GM18505 (cell line): ENCODE results near the gene CMC2.

Experiments
- ATAC-seq: cut with Tn5 transposase; IDR thresholded peaks from one replicate; pipeline ENCODE4 v1.9.1; 2021; ENCODE audit not compliant: unreplicated experiment
- POLR2A ChIP-seq: IDR thresholded peaks from 4 replicates; pipeline ENCODE4 v1.6.1; 2011; ENCODE audit warnings: borderline replicate concordance; ENCODE audit not compliant: insufficient read depth, insufficient read length; ENCODE audit errors: extremely low read depth

The CMC2 gene

GRCh38 chr16:80996688-80997138 lies 10.0 kb downstream of the CMC2 start:
- no peak for ATAC-seq
- TF ChIP-seq POLR2A = no peak

- ATAC-seq = no peak
- TF ChIP-seq POLR2A = no peak
These were observed 12.2 kb downstream of the CMC2 start for GRCh38 chr16:80994451-80994850.

GRCh38 chr16:80993834-80994233 lies 12.9 kb downstream of the CMC2 start:
- no peak for TF ChIP-seq POLR2A
- ATAC-seq = no peak

- ATAC-seq = no peak
These were observed 13.4 kb downstream of the CMC2 start for GRCh38 chr16:80993307-80993706.

GRCh38 chr16:80992676-80993293 lies 13.9 kb downstream of the CMC2 start:
- no peak for TF ChIP-seq POLR2A
- ATAC-seq = no peak

More at GRCh38 chr16:80993307-80993706, 13.4 kb downstream of the CMC2 start:
- TF ChIP-seq POLR2A = no peak

GRCh38 chr16:80991792-80992430 lies 14.8 kb downstream of the CMC2 start:
- TF ChIP-seq POLR2A = no peak
- ATAC-seq = no peak

- ATAC-seq = no peak
- no peak for TF ChIP-seq POLR2A
These were observed 15.7 kb downstream of the CMC2 start for GRCh38 chr16:80990978-80991377.

GRCh38 chr16:80990577-80990976 lies 16.1 kb downstream of the CMC2 start:
- no peak for ATAC-seq

GRCh38 chr16:80989801-80990200 lies 16.9 kb downstream of the CMC2 start:
- no peak for ATAC-seq
- no peak for TF ChIP-seq POLR2A

More at GRCh38 chr16:80990577-80990976, 16.1 kb downstream of the CMC2 start:
- no peak for TF ChIP-seq POLR2A

GRCh38 chr16:80988756-80989155 lies 17.9 kb downstream of the CMC2 start:
- no peak for TF ChIP-seq POLR2A
- ATAC-seq = no peak

- ATAC-seq = no peak
These were observed 20.1 kb downstream of the CMC2 start for GRCh38 chr16:80986557-80986956.

GRCh38 chr16:80985611-80986010 lies 21.1 kb downstream of the CMC2 start:
- no peak for TF ChIP-seq POLR2A
- ATAC-seq = no peak

More at GRCh38 chr16:80986557-80986956, 20.1 kb downstream of the CMC2 start:
- no peak for TF ChIP-seq POLR2A

GRCh38 chr16:80984124-80984892 lies 22.4 kb downstream of the CMC2 start:
- ATAC-seq = no peak
- no peak for TF ChIP-seq POLR2A
